Measurements from ENCODE around the gene TBC1D22A.

Gene TBC1D22A

GRCh38 chr22:47060718-47061117 is 298.3 kb downstream of the TBC1D22A start:
- no peaks in the 10 kb centered on the region for H3K27me3 ChIP-seq (ENCODE audit: insufficient read depth, low read depth)
- no peak overlapping the region for H2AFZ ChIP-seq (ENCODE audit: low read depth)
- TF ChIP-seq, protein P1, sequence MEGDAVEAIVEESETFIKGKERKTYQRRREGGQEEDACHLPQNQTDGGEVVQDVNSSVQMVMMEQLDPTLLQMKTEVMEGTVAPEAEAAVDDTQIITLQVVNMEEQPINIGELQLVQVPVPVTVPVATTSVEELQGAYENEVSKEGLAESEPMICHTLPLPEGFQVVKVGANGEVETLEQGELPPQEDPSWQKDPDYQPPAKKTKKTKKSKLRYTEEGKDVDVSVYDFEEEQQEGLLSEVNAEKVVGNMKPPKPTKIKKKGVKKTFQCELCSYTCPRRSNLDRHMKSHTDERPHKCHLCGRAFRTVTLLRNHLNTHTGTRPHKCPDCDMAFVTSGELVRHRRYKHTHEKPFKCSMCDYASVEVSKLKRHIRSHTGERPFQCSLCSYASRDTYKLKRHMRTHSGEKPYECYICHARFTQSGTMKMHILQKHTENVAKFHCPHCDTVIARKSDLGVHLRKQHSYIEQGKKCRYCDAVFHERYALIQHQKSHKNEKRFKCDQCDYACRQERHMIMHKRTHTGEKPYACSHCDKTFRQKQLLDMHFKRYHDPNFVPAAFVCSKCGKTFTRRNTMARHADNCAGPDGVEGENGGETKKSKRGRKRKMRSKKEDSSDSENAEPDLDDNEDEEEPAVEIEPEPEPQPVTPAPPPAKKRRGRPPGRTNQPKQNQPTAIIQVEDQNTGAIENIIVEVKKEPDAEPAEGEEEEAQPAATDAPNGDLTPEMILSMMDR (conservative IDR thresholded peaks at IDR 0.05; ENCODE audit: low read depth, low read length) = no peak
- no peak overlapping the region for H3K27ac ChIP-seq
- H3K36me3 ChIP-seq (ENCODE audit: insufficient read depth) = no peaks in the 10 kb centered on the region
- no peak overlapping the region for H3K9ac ChIP-seq
- H3K79me2 ChIP-seq (ENCODE audit: insufficient read depth, low read depth) = no peaks in the 10 kb centered on the region
- no peak overlapping the region for H3K4me3 ChIP-seq (IDR thresholded peaks at IDR 0.05; ENCODE audit: insufficient read depth, low read depth, low read length)
- no peak overlapping the region for H3K4me2 ChIP-seq
- H4K20me1 ChIP-seq (ENCODE audit: insufficient read depth) = no peaks in the 10 kb centered on the region
- H3K4me1 ChIP-seq (ENCODE audit: low read depth, poor library complexity, severe bottlenecking) = no peaks in the 10 kb centered on the region

GRCh38 chr22:47061226-47061625 is 298.8 kb downstream of the TBC1D22A start:
- Histone ChIP-seq H3K4me3 (IDR thresholded peaks at IDR 0.05; ENCODE audit: insufficient read depth, low read depth, low read length) (no peak overlapping the region), H3K4me1 (ENCODE audit: low read depth, poor library complexity, severe bottlenecking) (no peaks in the 10 kb centered on the region), H3K27me3 (ENCODE audit: insufficient read depth, low read depth) (no peaks in the 10 kb centered on the region), H4K20me1 (ENCODE audit: insufficient read depth) (no peaks in the 10 kb centered on the region), H3K4me2 (no peak overlapping the region), H3K36me3 (ENCODE audit: insufficient read depth) (no peaks in the 10 kb centered on the region), H3K9ac (no peak overlapping the region), H3K79me2 (ENCODE audit: insufficient read depth, low read depth) (no peaks in the 10 kb centered on the region), H3K27ac (no peak overlapping the region), H2AFZ (ENCODE audit: low read depth) (no peak overlapping the region)
- TF ChIP-seq, protein P1 (conservative IDR thresholded peaks at IDR 0.05; ENCODE audit: low read depth, low read length) = no peak

DNA sequence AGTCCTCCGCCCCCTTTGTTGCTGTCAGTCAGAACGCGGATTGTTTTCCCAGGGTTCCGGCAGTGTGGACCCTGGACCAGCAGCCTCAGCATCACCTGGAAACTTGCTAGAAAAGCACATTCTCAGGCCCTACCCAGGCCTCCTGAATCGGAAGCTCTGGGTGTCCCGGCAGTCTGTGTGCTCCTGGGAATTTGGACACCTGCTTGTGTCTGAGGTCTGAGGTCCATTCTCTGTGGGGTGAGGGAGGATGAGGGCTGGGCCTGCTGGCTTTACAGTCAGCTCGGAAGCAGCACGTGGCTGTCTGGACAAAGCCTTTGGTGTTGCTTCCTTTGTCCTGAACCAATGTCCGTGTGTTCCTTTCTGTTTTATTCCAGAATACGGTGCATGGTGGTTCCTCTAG is 299.7 kb downstream of the TBC1D22A start:
- TF ChIP-seq, protein P1 (conservative IDR thresholded peaks at IDR 0.05; ENCODE audit: low read depth, low read length) = no peak
- H3K4me1 ChIP-seq (ENCODE audit: low read depth, poor library complexity, severe bottlenecking) = no peaks in the 10 kb centered on the region
- no peak overlapping the region for H3K27ac ChIP-seq
- no peak overlapping the region for H3K9ac ChIP-seq
- no peaks in the 10 kb centered on the region for H3K27me3 ChIP-seq (ENCODE audit: insufficient read depth, low read depth)
- H3K4me2 ChIP-seq = no peak overlapping the region
- H2AFZ ChIP-seq (ENCODE audit: low read depth) = no peak overlapping the region
- H4K20me1 ChIP-seq (ENCODE audit: insufficient read depth) = no peaks in the 10 kb centered on the region
- no peaks in the 10 kb centered on the region for H3K36me3 ChIP-seq (ENCODE audit: insufficient read depth)
- no peak overlapping the region for H3K4me3 ChIP-seq (IDR thresholded peaks at IDR 0.05; ENCODE audit: insufficient read depth, low read depth, low read length)
- H3K79me2 ChIP-seq (ENCODE audit: insufficient read depth, low read depth) = no peaks in the 10 kb centered on the region

- no peaks in the 10 kb centered on the region for H3K36me3 ChIP-seq (ENCODE audit: insufficient read depth)
- H3K27ac ChIP-seq = no peak overlapping the region
- no peaks in the 10 kb centered on the region for H3K4me1 ChIP-seq (ENCODE audit: low read depth, poor library complexity, severe bottlenecking)
- no peak overlapping the region for H3K4me3 ChIP-seq (IDR thresholded peaks at IDR 0.05; ENCODE audit: insufficient read depth, low read depth, low read length)
- H3K27me3 ChIP-seq (ENCODE audit: insufficient read depth, low read depth) = no peaks in the 10 kb centered on the region
- no peak overlapping the region for H3K9ac ChIP-seq
- no peaks in the 10 kb centered on the region for H3K79me2 ChIP-seq (ENCODE audit: insufficient read depth, low read depth)
- TF ChIP-seq, protein P1 (conservative IDR thresholded peaks at IDR 0.05; ENCODE audit: low read depth, low read length) = no peak
- no peak overlapping the region for H3K4me2 ChIP-seq
- H4K20me1 ChIP-seq (ENCODE audit: insufficient read depth) = no peaks in the 10 kb centered on the region
- no peak overlapping the region for H2AFZ ChIP-seq (ENCODE audit: low read depth)
Observed at GRCh38 chr22:47063071-47063509, 300.6 kb downstream of the TBC1D22A start.
